AG09309 (cell line): ENCODE data around the gene ARID3B.
"Not testable (repeated sequence)": the region's sequence is repeated elsewhere in the genome, so short reads cannot be mapped to it uniquely, and the experiment has no call there.

Experiments used
- DNase-seq: peaks from one replicate; pipeline ENCODE4 v3.0.0-alpha.2; 2010; ENCODE audit warnings: low read depth
- H3K4me3 ChIP-seq: 2 replicates; pipeline ENCODE4 v1.5.1; 2011; ENCODE audit warnings: mild to moderate bottlenecking, low read depth, low read length, moderate library complexity; ENCODE audit not compliant: control insufficient read depth
- CTCF ChIP-seq: IDR thresholded peaks from 2 replicates; pipeline ENCODE4 v1.5.1; 2011; ENCODE audit warnings: mild to moderate bottlenecking, low read depth, low read length, inconsistent platforms; ENCODE audit not compliant: insufficient read depth, control insufficient read depth; ENCODE audit errors: missing control alignments

The ARID3B gene

GRCh38 chr15:74504418-74504817 is 36.6 kb upstream of the ARID3B start:
- DNase-seq = no peak
- TF ChIP-seq CTCF = no peak
- H3K4me3 ChIP-seq = no peak overlapping the region

GRCh38 chr15:74504836-74505235 is 36.2 kb upstream of the ARID3B start:
- TF ChIP-seq CTCF = no peak
- H3K4me3 ChIP-seq = no peak overlapping the region
- DNase-seq = no peak

GRCh38 chr15:74505837-74506514 is 35.0 kb upstream of the ARID3B start:
- DNase-seq = no peak
- H3K4me3 ChIP-seq = no peak overlapping the region
- TF ChIP-seq CTCF = no peak

GRCh38 chr15:74506515-74506840 is 34.5 kb upstream of the ARID3B start:
- TF ChIP-seq CTCF = no peak
- no peak for DNase-seq
- H3K4me3 ChIP-seq = no peak overlapping the region

- no peak for DNase-seq
- no peak overlapping the region for H3K4me3 ChIP-seq
- no peak for TF ChIP-seq CTCF
These were observed 29.4 kb upstream of the ARID3B start for GRCh38 chr15:74511583-74511982.

GRCh38 chr15:74514059-74514458 is 27.0 kb upstream of the ARID3B start:
- DNase-seq, H3K4me3 ChIP-seq: not testable (repeated sequence)

- H3K4me3 ChIP-seq = no peak overlapping the region
- TF ChIP-seq CTCF = no peak
- no peak for DNase-seq
These were observed 23.9 kb upstream of the ARID3B start for GRCh38 chr15:74517096-74517495.
